ENCODE measurements around the gene ITGA5.
A peak's percentile ranks its signal among the peaks of the same experiment; 100 is the strongest.

Gene ITGA5

DNA sequence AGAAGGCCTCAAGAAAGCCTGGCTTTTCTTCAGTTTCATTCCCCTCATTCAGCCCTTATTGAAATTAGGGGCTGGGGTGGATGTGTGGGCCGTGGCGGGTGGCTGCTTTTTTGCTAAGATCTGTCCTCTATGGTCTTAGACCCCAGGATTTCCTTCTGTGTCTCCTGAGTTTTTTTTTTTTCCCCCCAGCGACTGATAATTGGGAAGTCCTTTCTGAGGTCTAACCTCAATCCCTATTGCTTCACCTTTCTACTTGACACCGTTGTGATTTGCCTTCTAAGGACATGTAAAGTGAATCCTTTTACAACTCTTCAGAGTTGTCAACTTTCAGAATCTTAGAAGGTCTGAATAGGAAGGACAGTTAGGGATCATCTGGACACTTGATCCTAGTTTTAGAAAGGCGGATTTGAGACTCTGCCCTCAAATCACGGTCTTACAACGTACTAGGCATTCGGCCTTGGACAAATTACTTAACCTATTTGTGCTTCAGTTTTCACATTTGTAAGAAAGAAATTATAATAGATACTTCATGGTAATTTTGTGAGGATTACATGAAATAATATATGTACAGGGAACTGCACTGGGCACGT, 59.2 kb downstream of the ITGA5 start:
- TF ChIP-seq, protein P1, sequence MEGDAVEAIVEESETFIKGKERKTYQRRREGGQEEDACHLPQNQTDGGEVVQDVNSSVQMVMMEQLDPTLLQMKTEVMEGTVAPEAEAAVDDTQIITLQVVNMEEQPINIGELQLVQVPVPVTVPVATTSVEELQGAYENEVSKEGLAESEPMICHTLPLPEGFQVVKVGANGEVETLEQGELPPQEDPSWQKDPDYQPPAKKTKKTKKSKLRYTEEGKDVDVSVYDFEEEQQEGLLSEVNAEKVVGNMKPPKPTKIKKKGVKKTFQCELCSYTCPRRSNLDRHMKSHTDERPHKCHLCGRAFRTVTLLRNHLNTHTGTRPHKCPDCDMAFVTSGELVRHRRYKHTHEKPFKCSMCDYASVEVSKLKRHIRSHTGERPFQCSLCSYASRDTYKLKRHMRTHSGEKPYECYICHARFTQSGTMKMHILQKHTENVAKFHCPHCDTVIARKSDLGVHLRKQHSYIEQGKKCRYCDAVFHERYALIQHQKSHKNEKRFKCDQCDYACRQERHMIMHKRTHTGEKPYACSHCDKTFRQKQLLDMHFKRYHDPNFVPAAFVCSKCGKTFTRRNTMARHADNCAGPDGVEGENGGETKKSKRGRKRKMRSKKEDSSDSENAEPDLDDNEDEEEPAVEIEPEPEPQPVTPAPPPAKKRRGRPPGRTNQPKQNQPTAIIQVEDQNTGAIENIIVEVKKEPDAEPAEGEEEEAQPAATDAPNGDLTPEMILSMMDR (IDR thresholded peaks at IDR 0.05; ENCODE audit: low read depth, low read length) = no peak
- H3K36me3 ChIP-seq = no peaks in the 10 kb centered on the region
- peak overlapping the region; percentile 96 for H3K27ac ChIP-seq
- H3K27me3 ChIP-seq (ENCODE audit: insufficient read depth, low read depth, severe bottlenecking) = no peaks in the 10 kb centered on the region
- no peaks in the 10 kb centered on the region for H3K9me3 ChIP-seq (ENCODE audit: severe bottlenecking)
- peak overlapping the region; percentile 40 for H3K4me3 ChIP-seq (ENCODE audit: low read depth, low read length)
- DNase-seq = no peak

DNA sequence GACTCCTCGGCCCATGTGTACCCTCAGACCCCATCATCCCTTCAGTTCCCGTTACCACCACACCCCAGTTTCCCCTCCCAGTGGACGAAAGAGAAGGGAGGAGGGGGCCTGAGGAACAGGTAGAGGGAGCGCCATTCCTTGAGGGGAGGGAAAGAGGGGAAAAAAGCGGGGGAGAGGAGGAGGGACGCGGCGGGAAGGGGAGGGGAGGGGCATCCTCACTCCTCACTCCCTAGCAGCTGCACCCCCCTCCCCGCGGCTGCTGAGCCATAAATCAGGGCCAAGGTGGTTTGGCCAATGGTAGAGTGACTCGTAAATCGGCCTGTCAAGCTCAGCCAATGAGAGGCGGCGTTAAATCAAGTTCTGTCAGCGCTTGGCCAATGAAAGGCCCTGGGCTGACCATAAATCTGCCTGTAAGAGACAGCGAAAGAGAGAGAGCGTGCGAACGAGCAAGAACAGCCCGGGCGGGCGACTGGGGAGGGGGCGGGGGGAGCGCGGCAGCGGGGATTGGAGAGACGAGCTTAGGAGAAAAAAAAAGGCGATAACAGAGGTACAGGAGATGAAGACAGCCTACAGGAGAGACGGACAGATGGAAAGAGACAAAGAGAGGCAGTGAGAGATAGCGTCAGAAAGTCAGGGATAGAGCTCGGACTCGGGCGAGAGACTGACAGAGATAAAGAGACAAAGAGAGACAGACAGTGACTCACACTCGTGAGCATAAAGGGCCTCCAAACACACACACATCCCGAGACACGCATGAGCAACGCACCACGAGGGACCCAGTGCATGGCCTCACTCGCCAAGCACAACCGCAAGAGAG, 59.9 kb downstream of the ITGA5 start:
- Histone ChIP-seq H3K9me3 (ENCODE audit: severe bottlenecking) (no peaks in the 10 kb centered on the region), H3K36me3 (no peaks in the 10 kb centered on the region), H3K27ac (peak overlapping the region; percentile 98), H3K4me3 (ENCODE audit: low read depth, low read length) (peak overlapping the region; percentile 54), H3K27me3 (ENCODE audit: insufficient read depth, low read depth, severe bottlenecking) (no peaks in the 10 kb centered on the region)
- peak; percentile 99 for DNase-seq
- TF ChIP-seq, protein P1 (IDR thresholded peaks at IDR 0.05; ENCODE audit: low read depth, low read length) = no peak

- peak overlapping the region; percentile 98 for H3K27ac ChIP-seq
- H3K36me3 ChIP-seq = no peaks in the 10 kb centered on the region
Measured at GRCh38 chr12:54358191-54358944, 60.7 kb downstream of the ITGA5 start.

DNA sequence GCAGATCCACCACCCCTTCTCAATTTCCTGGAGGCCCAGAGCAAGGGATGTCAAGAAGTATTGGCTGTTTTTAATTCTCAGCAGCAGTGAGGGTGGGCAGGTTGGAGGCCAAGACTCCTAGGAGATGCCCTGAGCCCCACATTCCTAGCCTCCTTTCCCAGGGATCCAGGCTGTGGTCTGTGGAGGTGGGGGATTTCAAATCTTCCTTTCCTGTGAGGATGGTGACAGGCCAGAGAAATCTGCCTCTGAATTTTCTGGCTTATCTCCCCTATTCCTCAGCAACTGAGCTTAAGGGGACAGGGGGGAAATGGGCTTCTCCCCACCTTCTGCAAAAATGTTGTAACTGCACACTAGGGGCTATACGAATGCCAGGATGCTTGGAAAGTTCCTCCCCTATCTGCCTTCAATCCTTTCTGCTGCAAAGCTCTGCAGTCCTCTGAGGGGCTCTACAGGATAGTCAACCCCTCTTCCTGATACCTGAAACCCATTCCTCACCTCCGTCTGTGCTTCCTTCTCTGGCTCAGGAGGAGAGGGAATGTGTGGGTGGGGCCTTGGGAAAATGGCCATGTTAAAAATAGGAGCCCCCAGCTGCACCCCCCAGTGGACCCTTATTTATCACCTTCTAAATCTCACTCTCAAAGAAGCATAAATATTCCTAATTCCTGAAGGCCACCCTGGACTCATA, 61.4 kb downstream of the ITGA5 start:
- peak overlapping the region; percentile 54 for H3K4me3 ChIP-seq (ENCODE audit: low read depth, low read length)
- no peak for DNase-seq
- H3K27me3 ChIP-seq (ENCODE audit: insufficient read depth, low read depth, severe bottlenecking) = no peaks in the 10 kb centered on the region
- no peaks in the 10 kb centered on the region for H3K9me3 ChIP-seq (ENCODE audit: severe bottlenecking)
- H3K36me3 ChIP-seq = no peaks in the 10 kb centered on the region
- TF ChIP-seq, protein P1 (IDR thresholded peaks at IDR 0.05; ENCODE audit: low read depth, low read length) = no peak
- peak overlapping the region; percentile 98 for H3K27ac ChIP-seq

More at GRCh38 chr12:54358191-54358944, 60.7 kb downstream of the ITGA5 start:
- no peaks in the 10 kb centered on the region for H3K9me3 ChIP-seq (ENCODE audit: severe bottlenecking)
- TF ChIP-seq, protein P1 (IDR thresholded peaks at IDR 0.05; ENCODE audit: low read depth, low read length) = peak; percentile 21; the same call in 1 of the 2 replicates
- peak; percentile 76 for DNase-seq
- peak overlapping the region; percentile 54 for H3K4me3 ChIP-seq (ENCODE audit: low read depth, low read length)
- no peaks in the 10 kb centered on the region for H3K27me3 ChIP-seq (ENCODE audit: insufficient read depth, low read depth, severe bottlenecking)

DNA sequence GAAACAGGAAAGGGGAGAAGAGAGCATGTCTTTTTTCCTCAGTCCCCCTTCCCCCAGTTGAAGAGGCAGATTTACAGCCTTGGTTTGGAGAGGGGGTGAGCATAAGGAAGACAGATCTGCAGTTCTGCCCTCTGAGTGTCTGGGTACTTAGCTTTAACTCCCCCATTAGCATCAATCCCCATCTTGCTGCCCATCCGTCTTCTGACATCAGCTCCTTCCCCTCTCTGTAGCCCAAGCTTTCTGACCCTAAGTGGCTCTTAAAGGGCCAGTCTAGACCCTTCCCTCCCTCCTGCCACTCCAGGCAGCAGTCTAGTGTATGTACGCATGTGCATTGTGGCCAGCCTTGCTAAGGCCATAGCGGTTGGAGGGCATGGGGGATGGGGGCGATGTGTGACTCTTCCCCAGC, 62.1 kb downstream of the ITGA5 start:
- Histone ChIP-seq H3K36me3 (no peaks in the 10 kb centered on the region), H3K27me3 (ENCODE audit: insufficient read depth, low read depth, severe bottlenecking) (no peaks in the 10 kb centered on the region), H3K27ac (peak overlapping the region; percentile 98), H3K9me3 (ENCODE audit: severe bottlenecking) (no peaks in the 10 kb centered on the region), H3K4me3 (ENCODE audit: low read depth, low read length) (no peak overlapping the region; the same call in 1 of the 2 replicates)
- peak; percentile 94 for DNase-seq
- TF ChIP-seq, protein P1 (IDR thresholded peaks at IDR 0.05; ENCODE audit: low read depth, low read length) = no peak
